ENCODE results near the gene ITPRIPL2.

Gene ITPRIPL2

DNA sequence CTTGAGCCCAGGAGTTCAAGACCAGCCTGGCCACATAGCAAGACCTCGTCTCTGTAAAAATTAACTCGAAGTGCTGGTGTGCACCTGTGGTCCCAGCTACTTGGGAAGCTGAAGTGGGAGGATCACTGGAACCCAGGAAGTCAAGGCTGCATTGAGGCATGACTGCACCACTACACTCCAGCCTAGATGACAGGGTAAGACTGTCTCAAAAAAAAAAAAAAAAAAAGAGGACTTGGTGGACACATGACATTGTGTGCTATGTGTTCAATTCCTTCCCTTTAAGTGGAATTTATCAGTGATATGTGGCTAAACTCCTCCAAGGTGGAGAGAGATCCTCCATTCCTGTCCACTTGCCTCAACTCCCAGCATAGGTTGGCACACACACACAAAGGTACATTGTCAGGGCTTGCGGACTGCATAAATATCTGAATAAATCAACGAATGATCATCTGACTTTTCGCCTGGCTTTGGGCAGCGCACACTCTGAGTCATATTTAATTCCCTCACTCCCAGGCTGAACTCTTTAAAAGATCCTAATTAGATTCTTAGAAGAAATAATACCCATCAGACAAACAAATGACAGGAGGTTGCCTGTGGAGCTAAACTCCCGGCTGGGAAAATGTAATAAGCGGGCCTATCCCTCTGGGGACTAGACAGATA is 29.3 kb downstream of the ITPRIPL2 start:
- DNase-seq (ENCODE audit: low read depth): no peak

DNA sequence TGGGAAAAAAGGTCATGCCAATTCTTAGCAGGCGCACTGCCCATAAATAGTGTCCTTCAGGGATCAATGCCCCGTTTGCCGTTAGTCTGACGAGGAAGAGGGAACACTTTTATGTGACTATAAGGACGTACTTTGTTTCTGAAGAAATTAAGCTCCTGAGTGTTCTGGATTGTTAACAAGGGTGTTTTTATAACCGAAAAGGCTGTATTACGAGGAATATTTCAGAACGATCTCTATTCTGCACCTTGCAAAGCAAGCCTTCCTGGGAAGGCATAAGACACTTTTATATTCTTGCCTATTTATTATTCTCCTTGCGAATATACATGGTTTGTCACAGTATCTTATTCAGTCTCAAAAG is 29.8 kb downstream of the ITPRIPL2 start:
- no peak for DNase-seq (ENCODE audit: low read depth)

DNA sequence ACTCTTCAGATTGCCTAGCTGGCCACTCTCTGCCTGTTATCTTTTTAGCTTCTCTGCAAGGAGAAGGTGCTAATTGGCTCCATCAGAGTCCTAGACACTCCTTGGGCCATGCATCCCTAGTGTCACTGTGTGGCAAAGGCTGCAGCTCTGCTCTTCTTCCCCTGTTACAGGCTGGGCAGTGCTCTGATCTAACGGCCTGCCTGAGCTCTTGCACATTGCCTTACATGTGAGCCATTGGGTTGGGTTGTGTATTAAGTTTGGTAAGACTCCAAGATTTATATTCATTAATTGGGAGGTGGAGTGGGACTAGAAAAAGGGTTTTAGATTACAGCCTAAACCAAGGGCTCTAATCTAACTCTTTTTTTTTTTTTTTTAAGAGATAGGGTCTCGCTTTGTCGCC is 31.2 kb downstream of the ITPRIPL2 start:
- no peak for DNase-seq (ENCODE audit: low read depth)

DNA sequence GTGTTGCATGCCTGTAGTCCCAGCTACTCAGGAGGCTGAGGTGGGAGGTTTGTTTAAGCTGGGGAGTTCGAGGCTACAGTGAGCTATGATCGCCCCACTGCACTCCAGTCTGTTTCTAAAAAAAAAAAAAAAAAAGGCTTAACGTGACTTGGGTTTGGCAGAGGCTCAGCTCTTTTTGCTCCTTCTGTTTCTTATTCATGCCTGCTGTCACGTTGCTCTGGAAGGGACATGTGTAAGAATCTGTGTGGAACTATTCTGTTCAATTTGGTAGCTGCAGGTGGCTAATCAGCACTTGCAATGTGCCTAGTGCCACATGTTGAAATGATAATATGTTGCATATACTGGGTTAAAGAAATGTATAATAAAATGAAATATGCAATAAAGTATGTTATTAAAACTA is 33.4 kb downstream of the ITPRIPL2 start:
- peak; percentile 19 for DNase-seq (ENCODE audit: low read depth)

DNA sequence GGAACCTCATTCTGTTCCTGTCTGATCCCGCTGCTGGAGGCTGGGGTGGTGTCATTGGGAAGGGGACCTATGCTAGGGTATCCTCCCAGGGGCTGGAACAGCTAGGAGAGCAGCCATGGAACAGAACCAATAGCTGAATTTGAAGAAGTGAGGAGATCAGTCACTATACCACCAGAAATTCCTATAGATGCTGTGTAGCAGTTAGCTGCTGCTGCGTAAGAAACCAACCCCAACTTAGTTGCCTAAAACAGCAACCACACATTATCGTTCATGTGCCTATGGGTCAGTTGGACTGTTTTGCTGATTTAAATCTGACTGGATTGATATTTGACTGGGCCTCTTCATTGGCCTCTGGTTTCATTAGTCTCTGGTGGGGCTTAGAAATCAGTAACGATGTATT is 33.9 kb downstream of the ITPRIPL2 start:
- no peak for DNase-seq (ENCODE audit: low read depth)

DNA sequence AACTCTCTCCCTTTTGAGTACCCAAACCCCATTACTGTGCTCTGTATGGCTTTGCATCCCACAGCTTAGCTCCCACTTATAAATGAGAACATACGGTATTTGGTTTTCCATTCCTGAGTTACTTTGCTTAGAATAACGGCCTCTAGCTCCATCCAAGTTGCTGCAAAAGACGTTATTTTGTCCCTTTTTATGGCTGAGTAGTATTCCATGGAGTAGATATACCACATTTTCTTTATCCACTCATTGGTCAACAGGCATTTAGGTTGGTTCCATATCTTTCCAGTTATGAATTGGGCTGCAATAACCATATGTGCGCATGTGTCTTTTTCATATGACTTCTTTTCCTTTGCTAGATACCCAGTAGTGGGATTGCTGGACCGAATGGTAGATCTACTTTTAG is 34.4 kb downstream of the ITPRIPL2 start:
- DNase-seq (ENCODE audit: low read depth): no peak

DNA sequence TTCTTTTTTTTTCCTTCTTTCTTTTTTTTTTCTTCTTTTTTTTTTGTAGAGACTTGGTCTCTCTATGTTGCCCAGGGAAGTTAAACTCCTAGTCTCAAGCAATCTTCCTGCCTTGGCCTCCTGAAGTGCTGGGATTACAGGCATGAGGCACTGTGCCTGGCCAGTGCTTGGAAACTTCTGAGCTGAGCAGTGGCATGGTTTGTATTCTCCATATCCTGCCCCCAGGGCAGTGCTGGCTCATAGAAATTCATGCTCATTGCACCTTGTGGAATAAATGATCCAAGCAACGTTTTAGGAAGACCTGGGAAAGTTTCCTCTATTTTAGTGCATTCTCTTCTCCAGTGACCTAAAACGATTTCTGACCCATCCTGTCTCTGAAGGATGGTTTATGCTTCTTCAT is 37.5 kb downstream of the ITPRIPL2 start:
- DNase-seq (ENCODE audit: low read depth): no peak

DNA sequence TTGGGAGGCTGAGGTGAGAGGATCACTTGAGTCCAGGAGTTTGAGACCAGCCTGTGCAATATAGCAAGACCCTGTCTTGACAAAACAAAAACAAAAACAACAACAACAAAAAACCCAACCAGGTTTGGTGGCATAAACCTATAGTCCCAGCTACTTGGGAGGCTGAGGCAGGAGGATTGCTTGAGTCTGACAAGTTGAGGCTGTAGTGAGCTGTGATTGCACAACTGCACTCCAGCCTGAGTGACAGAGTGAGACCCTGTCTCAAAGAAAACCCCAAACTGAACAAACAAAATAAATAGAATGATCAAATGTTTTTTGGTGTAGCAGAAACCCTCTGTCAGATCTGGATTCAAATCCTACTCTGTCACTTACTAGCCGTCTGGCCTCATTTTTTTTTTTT is 38.3 kb downstream of the ITPRIPL2 start:
- DNase-seq (ENCODE audit: low read depth): no peak

DNA sequence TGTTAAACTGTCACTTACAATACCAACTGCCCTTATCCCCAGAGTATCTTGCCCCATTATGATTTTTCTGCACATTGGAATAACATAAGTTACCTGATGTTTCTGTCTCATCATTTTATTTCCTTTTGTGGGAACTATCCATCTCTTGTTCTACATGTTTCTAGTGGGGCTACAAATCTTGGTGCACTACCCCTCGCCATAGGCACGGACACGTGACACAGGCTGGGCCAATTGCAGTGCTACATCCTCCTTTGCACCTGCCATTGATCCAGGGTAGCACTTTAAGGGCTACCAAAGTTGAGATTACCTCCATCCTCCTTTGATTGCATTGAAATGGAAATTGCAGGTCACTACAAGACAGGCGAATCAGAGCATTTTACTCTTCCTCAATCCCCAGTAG is 40.1 kb downstream of the ITPRIPL2 start:
- DNase-seq (ENCODE audit: low read depth): peak; percentile 21

DNA sequence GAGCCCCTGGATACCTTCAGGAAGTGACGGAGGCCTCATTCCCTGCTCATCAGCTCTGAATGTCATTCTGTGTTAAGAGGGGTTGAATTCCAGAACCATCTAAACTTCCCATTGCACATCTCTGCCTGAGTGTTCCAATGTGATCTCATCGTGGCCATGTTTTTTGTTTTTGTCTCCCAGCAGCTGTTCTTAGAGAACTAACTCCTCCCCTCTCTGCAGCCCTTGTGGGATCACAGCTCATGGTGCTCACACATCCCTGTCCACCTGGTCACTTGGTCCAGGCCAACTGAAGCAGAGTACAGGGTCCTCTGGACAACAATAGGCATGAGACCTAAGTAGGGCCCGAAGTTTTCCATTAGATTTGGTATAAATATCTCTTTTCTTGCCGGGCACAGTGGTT is 48.3 kb downstream of the ITPRIPL2 start:
- no peak for DNase-seq (ENCODE audit: low read depth)

DNA sequence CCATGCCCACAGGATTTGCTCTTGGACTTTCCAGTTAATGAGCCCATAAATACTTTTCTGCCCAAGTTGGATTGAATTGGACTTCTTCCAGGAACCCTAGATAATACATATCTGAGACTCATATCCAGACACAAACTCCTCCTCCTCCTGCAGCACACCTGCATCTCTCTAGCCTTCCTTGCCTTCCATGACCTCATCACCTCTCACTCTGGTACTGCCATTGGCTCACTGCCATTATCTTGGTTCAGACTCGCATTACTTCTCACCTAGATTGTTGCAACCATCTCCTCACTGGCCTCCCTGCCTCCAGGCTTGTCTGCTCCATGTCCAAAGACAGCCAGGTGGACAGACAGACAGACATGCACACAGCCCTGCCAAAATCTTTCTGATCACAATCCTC is 49.5 kb downstream of the ITPRIPL2 start:
- no peak for DNase-seq (ENCODE audit: low read depth)

DNA sequence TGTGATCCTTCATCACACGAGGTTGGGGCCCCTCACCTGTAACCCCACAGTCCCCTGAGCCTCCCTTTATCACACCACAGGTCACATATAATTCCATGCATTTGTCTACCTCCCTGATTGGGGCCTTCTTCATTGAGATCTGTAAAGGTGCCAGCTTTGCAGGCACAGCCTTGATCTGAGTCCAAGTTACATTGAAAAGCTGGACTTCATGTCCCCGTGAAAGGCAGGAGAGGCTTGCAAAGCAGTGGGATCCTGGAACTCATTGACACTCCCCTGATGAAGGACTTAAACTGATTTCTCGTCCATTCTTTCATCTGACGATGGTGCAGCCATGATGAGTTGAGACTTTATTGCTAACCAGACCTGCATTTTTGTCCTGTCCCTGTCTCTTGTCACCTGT is 50.5 kb downstream of the ITPRIPL2 start:
- DNase-seq (ENCODE audit: low read depth): no peak

DNA sequence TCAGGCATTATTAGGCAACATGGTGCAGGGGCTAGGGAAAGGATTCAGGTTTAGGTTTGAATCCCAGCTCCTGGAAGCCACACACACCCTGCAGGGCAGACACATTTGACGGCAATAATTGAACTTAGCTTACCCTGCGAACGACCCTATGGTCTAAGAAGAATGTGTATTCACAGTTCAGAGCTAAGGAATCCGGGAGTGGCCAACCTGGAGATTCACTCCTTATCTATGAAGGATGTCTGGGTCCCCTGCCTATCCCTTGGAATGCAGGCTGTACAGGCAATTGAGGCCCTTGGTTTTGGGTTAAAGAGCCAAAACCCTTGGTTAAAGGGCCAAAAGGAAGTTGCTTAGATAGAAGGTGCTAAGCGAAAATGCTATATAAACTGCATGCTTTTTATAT is 51.3 kb downstream of the ITPRIPL2 start:
- DNase-seq (ENCODE audit: low read depth): no peak

DNA sequence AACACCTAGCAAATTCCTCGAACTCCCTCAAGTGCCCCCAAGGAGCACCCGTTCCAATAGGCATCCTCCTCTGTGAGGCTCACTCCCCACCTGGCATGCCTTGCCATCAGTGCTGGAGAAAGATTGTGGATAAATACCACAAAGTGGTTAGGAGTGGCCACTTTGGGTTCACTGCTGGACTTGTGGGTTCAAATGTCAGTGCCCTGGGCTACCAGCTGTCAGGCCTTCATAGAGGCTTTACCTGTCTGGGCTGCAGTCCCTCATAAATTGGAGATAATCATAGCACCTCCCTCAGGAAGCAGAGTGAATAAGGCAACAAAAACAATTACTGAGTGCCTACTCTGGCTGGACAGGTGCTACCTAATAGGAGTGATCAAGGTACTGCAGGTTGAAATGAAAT is 52.7 kb downstream of the ITPRIPL2 start:
- DNase-seq (ENCODE audit: low read depth): no peak

DNA sequence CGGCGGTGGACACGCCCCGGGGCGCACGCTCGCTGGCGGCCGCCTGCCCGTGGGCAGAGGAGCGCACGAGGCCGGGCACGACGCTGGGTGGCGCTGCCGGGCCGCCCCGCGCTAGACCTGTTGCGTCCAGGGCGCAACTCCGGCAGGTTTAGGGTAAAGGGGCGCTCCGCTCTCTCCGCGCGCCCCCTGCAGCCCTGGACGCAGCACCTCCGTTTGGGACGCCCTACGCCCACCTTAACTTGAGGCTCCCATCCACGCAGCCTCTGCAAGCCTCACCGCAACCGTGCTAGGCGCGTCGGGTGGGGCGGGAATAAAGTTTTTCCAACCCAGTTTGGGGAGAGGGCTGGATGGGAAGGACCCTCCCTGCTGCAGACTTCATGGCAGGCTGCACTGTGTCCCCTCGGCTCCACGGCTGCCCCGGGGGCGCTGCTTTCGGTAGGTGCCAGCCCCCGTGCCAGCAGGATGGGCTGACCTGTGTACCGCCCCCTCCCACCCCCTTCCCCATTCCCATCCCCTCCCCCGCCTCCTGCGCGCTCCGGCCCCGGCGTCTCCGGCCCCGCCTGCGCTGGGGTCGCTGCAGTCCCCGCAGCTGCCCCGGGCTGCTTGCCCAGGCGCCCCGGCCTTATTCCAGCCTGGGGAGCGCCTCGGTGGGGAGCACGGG is 54.1 kb downstream of the ITPRIPL2 start, which contains the start of gene SYT17:
Gene SYT17, plus strand, starts transcription at position 531 of the 661 bp plus-strand sequence. CDS start 407 bp downstream, outside the sequence.
- peak; percentile 47 for DNase-seq (ENCODE audit: low read depth)

DNA sequence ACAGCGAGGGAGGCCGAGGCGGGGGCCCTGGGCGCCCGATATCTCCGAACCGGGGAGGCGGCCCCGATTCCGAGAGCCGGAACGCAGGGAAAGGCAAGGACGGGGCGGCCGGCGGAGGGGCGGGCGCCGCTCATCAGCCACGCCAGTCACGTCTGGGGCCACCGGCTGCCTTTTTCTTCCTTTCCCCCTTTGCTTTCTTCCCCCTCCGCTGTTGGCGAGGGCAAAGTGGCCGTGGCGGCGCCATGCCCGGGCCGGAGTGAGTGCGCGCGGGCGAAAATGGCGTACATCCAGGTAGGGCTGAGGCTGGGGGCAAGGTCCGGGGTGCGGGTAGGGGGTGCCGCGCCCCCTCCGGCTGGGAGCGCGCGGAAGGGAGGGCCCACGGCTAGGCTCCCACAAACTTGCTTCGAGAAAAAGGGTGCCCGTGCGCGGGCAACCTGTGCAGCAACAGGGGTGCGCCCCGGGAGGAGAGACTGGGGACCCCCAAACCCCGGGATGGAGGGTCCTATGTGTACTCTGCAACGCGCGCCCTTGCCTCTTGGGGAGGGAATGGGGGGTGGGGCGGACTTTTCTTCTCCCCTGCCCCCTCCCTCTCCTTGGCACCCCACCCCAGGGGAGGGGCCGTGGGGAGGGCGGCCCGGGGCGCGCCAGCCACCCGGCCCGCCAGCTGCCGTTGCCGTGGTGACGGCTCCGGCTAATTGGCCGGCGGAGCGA is 54.8 kb downstream of the ITPRIPL2 start:
- no peak for DNase-seq (ENCODE audit: low read depth)

DNA sequence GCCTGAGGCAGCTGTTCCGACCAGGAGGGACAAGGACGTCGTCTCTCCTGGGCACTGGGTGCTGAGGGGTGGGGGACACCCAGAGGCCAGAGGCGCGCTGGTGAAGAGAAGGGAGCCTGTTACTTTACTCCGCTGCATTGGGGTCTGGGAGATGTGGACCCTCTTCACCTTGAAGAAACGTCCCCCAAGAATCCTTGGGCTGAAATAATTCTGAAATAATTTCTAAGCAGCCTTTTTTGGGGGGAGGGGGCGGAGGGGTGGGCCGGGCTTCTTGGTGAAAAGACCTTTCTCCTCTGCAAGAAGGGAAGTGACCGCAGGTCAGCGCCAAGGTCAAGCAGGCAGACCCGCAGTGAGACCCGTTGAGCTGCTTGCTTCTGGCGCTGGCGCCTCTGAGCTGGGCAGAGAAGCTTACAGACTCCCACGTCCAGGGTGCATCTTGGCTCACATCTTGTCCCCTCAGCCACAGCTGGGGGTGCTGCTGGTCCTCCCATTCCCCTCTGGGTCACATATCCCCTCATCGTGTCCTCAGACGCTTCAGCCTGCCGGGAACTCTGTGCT is 55.4 kb downstream of the ITPRIPL2 start:
- no peak for DNase-seq (ENCODE audit: low read depth)

DNA sequence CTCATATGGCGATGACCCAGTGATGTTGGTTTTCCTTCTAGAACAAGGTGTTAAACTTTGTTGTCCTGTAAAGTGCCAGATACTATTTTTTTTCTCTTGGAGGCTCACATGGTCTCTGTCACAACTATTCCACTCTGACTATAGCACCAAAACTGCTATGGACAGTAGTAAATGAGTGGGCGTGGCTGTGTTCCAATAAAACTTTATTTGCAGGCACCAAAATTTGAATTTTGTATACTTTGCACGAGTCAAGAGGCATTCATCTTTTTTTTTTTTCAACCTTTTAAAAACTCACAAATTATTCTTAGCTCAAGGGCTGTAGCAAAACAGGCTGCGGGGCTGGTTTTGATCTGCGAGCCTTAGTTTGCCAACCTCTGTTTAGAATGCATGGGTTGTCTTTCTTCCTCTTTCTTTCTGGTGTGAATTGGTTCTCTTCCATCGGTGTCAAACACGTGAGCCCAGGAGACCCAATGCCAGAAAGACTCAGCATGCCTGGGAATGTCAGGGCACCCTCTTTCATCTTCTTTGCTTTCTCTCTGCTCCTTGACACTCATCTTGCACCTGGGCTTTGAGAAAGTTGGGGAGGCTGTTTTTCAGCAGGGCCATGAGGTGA is 56.4 kb downstream of the ITPRIPL2 start:
- no peak for DNase-seq (ENCODE audit: low read depth)
